Measurements from ENCODE around the gene OR4C13.
"Not testable (repeated sequence)": the region's sequence is repeated elsewhere in the genome, so short reads cannot be mapped to it uniquely, and the experiment has no call there.

The OR4C13 gene

DNA sequence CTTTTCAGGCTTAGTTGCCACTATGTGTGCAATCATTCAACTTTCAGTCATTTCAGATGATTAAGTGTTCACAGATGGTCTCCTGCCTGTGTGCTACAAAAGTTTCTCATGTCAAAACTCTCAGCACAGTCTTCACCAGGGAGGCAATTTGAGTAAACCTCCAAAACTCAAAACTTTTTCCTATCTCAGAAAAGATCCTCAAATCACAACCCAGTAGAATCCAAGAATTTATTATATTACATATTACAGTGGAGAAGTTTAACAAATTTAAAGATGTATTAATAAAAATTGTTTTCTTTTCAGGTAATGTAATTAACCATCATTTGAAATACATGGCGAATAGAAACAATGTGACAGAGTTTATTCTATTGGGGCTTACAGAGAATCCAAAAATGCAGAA is at the start of gene OR4C13:
Gene OR4C13 (plus strand): TSS at position 301 of the 400 bp plus-strand sequence. CDS start 32 bp downstream, at position 333.
- no peak for DNase-seq

DNA sequence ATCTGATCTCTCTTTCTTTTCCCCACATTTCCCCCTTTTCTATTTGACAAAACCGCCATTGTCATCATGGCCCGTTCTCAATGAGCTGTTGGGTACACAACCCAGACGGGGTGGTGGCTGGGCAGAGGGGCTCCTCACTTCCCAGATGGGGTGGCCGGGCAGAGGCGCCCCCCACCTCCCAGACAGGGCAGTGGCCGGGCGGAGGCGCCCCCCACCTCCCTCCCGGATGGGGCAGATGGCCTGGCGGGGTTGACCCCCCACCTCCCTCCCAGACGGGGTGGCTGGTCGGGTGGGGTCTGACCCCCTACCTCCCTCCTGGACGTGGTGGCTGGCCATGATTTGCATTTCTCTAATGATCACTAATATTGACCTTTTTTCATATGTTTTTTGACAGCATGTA is 40.7 kb upstream of the OR4C13 start:
- DNase-seq: not testable (repeated sequence)

DNA sequence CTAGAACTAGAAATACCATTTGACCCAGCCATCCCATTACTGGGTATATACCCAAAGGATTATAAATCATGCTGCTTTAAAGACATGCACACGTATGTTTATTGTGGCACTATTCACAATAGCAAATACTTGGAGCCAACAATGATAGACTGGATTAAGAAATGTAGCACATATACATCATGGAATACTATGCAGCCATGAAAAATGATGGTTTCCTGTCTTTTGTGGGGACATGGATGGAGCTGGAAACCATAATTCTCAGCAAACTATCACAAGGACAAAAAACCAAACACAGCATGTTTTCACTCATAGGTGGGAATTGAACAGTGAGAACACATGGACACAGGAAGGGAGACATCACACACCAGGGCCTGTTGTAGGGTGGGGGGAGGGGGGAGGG is 3.5 kb upstream of the OR4C13 start:
- DNase-seq: not testable (repeated sequence)

DNA sequence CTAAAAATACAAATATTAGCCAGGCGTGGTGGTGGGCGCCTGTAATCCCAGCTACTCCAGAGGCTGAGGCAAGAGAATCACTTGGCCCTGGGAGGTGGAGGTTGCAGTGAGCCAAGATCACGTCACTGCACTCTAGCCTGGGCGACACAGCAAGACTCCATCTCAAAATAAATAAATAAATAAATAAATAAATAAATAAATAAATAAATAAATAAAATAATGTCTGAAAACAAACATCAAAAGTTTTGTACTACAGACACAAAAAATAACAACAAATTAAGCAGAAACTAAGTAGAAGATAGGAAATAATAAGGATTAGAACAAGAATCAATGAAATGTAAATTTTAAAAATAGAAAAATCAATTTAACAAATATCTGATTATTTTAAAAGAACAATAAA is 21.2 kb downstream of the OR4C13 start:
- DNase-seq: not testable (repeated sequence)

DNA sequence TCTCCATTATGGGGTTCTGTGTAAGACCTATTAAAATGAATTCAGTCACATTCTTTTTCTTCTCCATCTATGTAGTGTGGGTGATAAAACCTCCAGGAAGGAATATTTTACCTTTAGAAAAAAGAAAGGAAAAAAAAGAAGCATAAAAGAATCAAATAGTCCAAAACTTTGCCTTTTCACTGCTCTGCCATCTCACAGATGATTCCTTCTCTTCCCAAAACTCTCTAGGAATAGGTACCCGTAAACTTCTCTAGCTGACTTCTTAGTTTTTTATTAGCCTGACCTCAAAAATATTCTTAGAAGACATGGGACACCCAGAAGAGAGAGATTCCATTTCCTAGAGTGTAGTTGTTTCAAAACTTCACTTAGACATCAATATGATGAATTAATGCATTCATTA is 30.2 kb downstream of the OR4C13 start, which contains the start of gene OR4C12:
Gene OR4C12 (minus strand): TSS at position 101 of the 400 bp plus-strand sequence. CDS start 34 bp downstream, at position 67.
- not testable (repeated sequence) for DNase-seq

DNA sequence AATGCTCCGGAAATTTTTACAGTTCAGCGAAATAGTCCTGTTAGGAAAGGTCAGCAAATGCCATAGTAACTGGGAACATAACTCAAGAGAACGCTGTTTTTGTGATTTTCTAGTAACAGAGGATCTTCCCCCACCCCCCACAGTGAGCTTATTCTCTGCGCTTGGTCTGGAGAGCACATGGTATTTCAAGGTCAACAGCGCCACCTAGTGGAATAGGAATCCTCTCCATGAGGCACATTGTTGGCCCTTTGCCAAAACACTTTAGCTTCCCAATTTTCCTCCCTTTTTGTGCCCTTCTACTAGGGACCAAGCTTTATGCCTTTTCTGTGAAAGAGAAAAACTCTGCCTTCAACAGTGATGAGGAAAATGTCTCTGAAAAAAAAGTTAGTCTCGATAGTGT is 43.4 kb downstream of the OR4C13 start:
- peak; percentile 38 for DNase-seq
